Mesenchymal stem cell (in vitro differentiated cells and primary cell): ENCODE measurements around the gene CCAR1.
"Not testable (repeated sequence)": the region's sequence is repeated elsewhere in the genome, so short reads cannot be mapped to it uniquely, and the experiment has no call there.

ENCODE experiments used
- DNase-seq: peaks from one replicate; pipeline ENCODE4 v3.0.0-alpha.2; 2013
- H2AFZ ChIP-seq: one replicate; pipeline ENCODE4 v1.6.1; 2013; ENCODE audit warnings: low read depth, mild to moderate bottlenecking, control low read depth, inconsistent platforms, low read length, moderate library complexity
- H2AK5ac ChIP-seq: 2 replicates; pipeline ENCODE4 v1.6.1; 2013; ENCODE audit warnings: low read length, moderate library complexity, mild to moderate bottlenecking, inconsistent platforms; ENCODE audit not compliant: severe bottlenecking
- H2BK120ac ChIP-seq: one replicate; pipeline ENCODE4 v1.6.1; 2013; ENCODE audit warnings: low read depth, mild to moderate bottlenecking, inconsistent platforms, low read length, moderate library complexity
- H2BK12ac ChIP-seq, 2 experiments: one replicate each; pipeline ENCODE4 v1.6.1; 2013; ENCODE audit warnings: inconsistent platforms in 2 of 2, low read length in 2 of 2, mild to moderate bottlenecking in 2 of 2, moderate library complexity in 2 of 2, control low read depth in 1 of 2
- H2BK15ac ChIP-seq: one replicate; pipeline ENCODE4 v1.6.1; 2013; ENCODE audit warnings: mild to moderate bottlenecking, low read depth, inconsistent platforms; ENCODE audit not compliant: poor library complexity, severe bottlenecking
- H2BK5ac ChIP-seq: 2 replicates; pipeline ENCODE4 v1.6.1; 2013; ENCODE audit warnings: low read depth, mild to moderate bottlenecking, low read length, control low read depth, inconsistent platforms; ENCODE audit not compliant: poor library complexity, severe bottlenecking
- H3K14ac ChIP-seq, 2 experiments: one replicate each; pipeline ENCODE4 v1.6.1; 2013; ENCODE audit warnings: inconsistent platforms in 2 of 2, low read length in 2 of 2, control low read depth in 1 of 2, mild to moderate bottlenecking in 1 of 2, moderate library complexity in 1 of 2
- H3K18ac ChIP-seq, 2 experiments: one replicate each; pipeline ENCODE4 v1.6.1; 2013; ENCODE audit warnings: inconsistent platforms in 2 of 2, low read length in 2 of 2, control low read depth in 1 of 2, low read depth in 1 of 2, mild to moderate bottlenecking in 1 of 2
- H3K23ac ChIP-seq, 2 experiments: one replicate each; pipeline ENCODE4 v1.6.1; 2013; ENCODE audit warnings: inconsistent platforms in 2 of 2, low read length in 2 of 2, mild to moderate bottlenecking in 2 of 2, moderate library complexity in 2 of 2, control low read depth in 1 of 2
- H3K27ac ChIP-seq: 2 replicates; pipeline ENCODE4 v1.5.1; 2013; ENCODE audit warnings: mild to moderate bottlenecking, moderate library complexity, low read length, control low read depth, inconsistent platforms; ENCODE audit not compliant: poor library complexity, severe bottlenecking
- H3K27me3 ChIP-seq, 2 experiments: 2 replicates each; pipeline versions ENCODE4 v1.6.1 to v1.7.0; 2013; ENCODE audit warnings: low read length in 2 of 2, mild to moderate bottlenecking in 2 of 2, moderate library complexity in 2 of 2, control low read depth in 1 of 2, inconsistent platforms in 1 of 2; ENCODE audit not compliant: control insufficient read depth in 1 of 2, insufficient read depth in 1 of 2
- H3K36me3 ChIP-seq, 2 experiments: 2 replicates each; pipeline versions ENCODE4 v1.6.1 to v1.7.0; 2013; ENCODE audit warnings: low read length in 2 of 2, control low read depth in 1 of 2, inconsistent platforms in 1 of 2, low read depth in 1 of 2, mild to moderate bottlenecking in 1 of 2; ENCODE audit not compliant: insufficient read depth in 2 of 2, control insufficient read depth in 1 of 2
- H3K4ac ChIP-seq, 2 experiments: one replicate each; pipeline ENCODE4 v1.6.1; 2013; ENCODE audit warnings: inconsistent platforms in 2 of 2, low read length in 2 of 2, mild to moderate bottlenecking in 2 of 2, moderate library complexity in 2 of 2, control low read depth in 1 of 2, low read depth in 1 of 2
- H3K4me1 ChIP-seq: 2 replicates; pipeline ENCODE4 v1.6.1; 2013; ENCODE audit warnings: low read depth, low read length, control low read depth; ENCODE audit not compliant: control insufficient read depth, insufficient read depth
- H3K4me2 ChIP-seq: 2 replicates; pipeline ENCODE4 v1.6.1; 2013; ENCODE audit warnings: low read length, mild to moderate bottlenecking, inconsistent platforms; ENCODE audit not compliant: poor library complexity, severe bottlenecking
- H3K4me3 ChIP-seq, 2 experiments: 2 replicates each; pipeline versions ENCODE4 v1.5.1 to v1.7.0; 2013; ENCODE audit warnings: low read length in 2 of 2, mild to moderate bottlenecking in 2 of 2, control low read depth in 1 of 2, low read depth in 1 of 2; ENCODE audit not compliant: insufficient read depth in 1 of 2
- H3K79me1 ChIP-seq: replicated peaks from 2 replicates; pipeline ENCODE4 v1.6.1; 2013; ENCODE audit warnings: mild to moderate bottlenecking, control low read depth, low read length, inconsistent platforms; ENCODE audit not compliant: poor library complexity, severe bottlenecking
- H3K9ac ChIP-seq: 2 replicates; pipeline ENCODE4 v1.7.0; 2013; ENCODE audit warnings: mild to moderate bottlenecking, low read length, moderate library complexity
- H3K9me3 ChIP-seq: 2 replicates; pipeline ENCODE4 v1.7.0; 2013; ENCODE audit warnings: mild to moderate bottlenecking, low read length; ENCODE audit not compliant: control insufficient read depth
- H4K8ac ChIP-seq: one replicate; pipeline ENCODE4 v1.6.1; 2013; ENCODE audit warnings: inconsistent platforms, mild to moderate bottlenecking, low read length, moderate library complexity
- H4K91ac ChIP-seq: one replicate; pipeline ENCODE4 v1.6.1; 2013; ENCODE audit warnings: mild to moderate bottlenecking, low read length, inconsistent platforms
- WGBS: methylation state at CpG from one replicate; pipeline ENCODE4 v1.1.7; 2013; ENCODE audit warnings: mixed read lengths; 5-methylcytosine and 5-hydroxymethylcytosine counted together

CCAR1 gene

GRCh38 chr10:68812420-68812819 lies 91.4 kb downstream of the CCAR1 start:
- WGBS, result 86% methylated on average over 4 of the region's 4 CpGs
- no peak overlapping the region for H2BK12ac ChIP-seq
- H3K4me2 ChIP-seq, result no peak overlapping the region
- no peak overlapping the region for H3K14ac ChIP-seq
- H3K27ac ChIP-seq, result no peak overlapping the region
- no peak overlapping the region for H3K18ac ChIP-seq
- no peak overlapping the region for H2AFZ ChIP-seq
- H2BK15ac ChIP-seq, result no peak overlapping the region
- H3K23ac ChIP-seq, result no peak overlapping the region
- no peaks in the 10 kb centered on the region for H3K36me3 ChIP-seq
- H3K27me3 ChIP-seq, result peaks cover 0 to 4% of the 10 kb centered on the region in 2 experiments
- H2BK120ac ChIP-seq, result no peak overlapping the region
- H4K91ac ChIP-seq, result no peak overlapping the region
- H3K4me3 ChIP-seq, result no peak overlapping the region
- no peak overlapping the region for H3K4ac ChIP-seq
- no peak for DNase-seq
- no peaks in the 10 kb centered on the region for H3K4me1 ChIP-seq
- no peaks in the 10 kb centered on the region for H3K79me1 ChIP-seq
- H2AK5ac ChIP-seq, result no peak overlapping the region
- H3K9ac ChIP-seq, result no peak overlapping the region
- no peaks in the 10 kb centered on the region for H3K9me3 ChIP-seq
- no peak overlapping the region for H2BK5ac ChIP-seq
- no peak overlapping the region for H4K8ac ChIP-seq

GRCh38 chr10:68813559-68813958 lies 92.5 kb downstream of the CCAR1 start:
- H3K79me1 ChIP-seq, result no peaks in the 10 kb centered on the region
- no peak overlapping the region for H2BK12ac ChIP-seq
- H3K27ac ChIP-seq, result no peak overlapping the region
- no peak overlapping the region for H4K8ac ChIP-seq
- no peak overlapping the region for H3K4me2 ChIP-seq
- no peaks in the 10 kb centered on the region for H3K36me3 ChIP-seq
- no peak overlapping the region for H3K9ac ChIP-seq
- H3K14ac ChIP-seq, result no peak overlapping the region
- H2AFZ ChIP-seq, result no peak overlapping the region
- no peaks in the 10 kb centered on the region for H3K9me3 ChIP-seq
- H3K4me3 ChIP-seq, result no peak overlapping the region
- no peak overlapping the region for H3K18ac ChIP-seq
- no peaks in the 10 kb centered on the region for H3K4me1 ChIP-seq
- H4K91ac ChIP-seq, result no peak overlapping the region
- peaks cover 0 to 5% of the 10 kb centered on the region in 2 experiments for H3K27me3 ChIP-seq
- H3K23ac ChIP-seq, result no peak overlapping the region
- no peak overlapping the region for H2BK15ac ChIP-seq
- H2BK120ac ChIP-seq, result no peak overlapping the region
- no peak overlapping the region for H2AK5ac ChIP-seq
- H3K4ac ChIP-seq, result no peak overlapping the region
- no peak overlapping the region for H2BK5ac ChIP-seq
- DNase-seq, result no peak

GRCh38 chr10:68816796-68817412 lies 95.9 kb downstream of the CCAR1 start:
- no peak overlapping the region for H3K27ac ChIP-seq
- no peak overlapping the region for H3K9ac ChIP-seq
- H3K36me3 ChIP-seq, result no peaks in the 10 kb centered on the region
- H3K27me3 ChIP-seq, result peaks cover 0 to 5% of the 10 kb centered on the region in 2 experiments
- H3K79me1 ChIP-seq, result no peaks in the 10 kb centered on the region
- DNase-seq, result no peak
- no peak overlapping the region for H2BK5ac ChIP-seq
- no peaks in the 10 kb centered on the region for H3K4me1 ChIP-seq
- H2AFZ ChIP-seq, result no peak overlapping the region
- no peak overlapping the region for H3K18ac ChIP-seq
- no peak overlapping the region for H2BK15ac ChIP-seq
- no peak overlapping the region for H4K8ac ChIP-seq
- no peak overlapping the region for H3K14ac ChIP-seq
- no peak overlapping the region for H4K91ac ChIP-seq
- no peak overlapping the region for H2AK5ac ChIP-seq
- H3K4me2 ChIP-seq, result no peak overlapping the region
- H3K9me3 ChIP-seq, result no peaks in the 10 kb centered on the region
- no peak overlapping the region for H3K4me3 ChIP-seq
- H3K23ac ChIP-seq, result no peak overlapping the region
- WGBS, result 66% methylated on average over 3 of the region's 4 CpGs
- H2BK12ac ChIP-seq, result no peak overlapping the region
- no peak overlapping the region for H3K4ac ChIP-seq
- H2BK120ac ChIP-seq, result no peak overlapping the region

- not testable (repeated sequence) for H3K9ac ChIP-seq, H3K23ac ChIP-seq, H2AK5ac ChIP-seq, H3K4ac ChIP-seq, H4K8ac ChIP-seq, H3K9me3 ChIP-seq, H3K79me1 ChIP-seq, DNase-seq, H3K4me3 ChIP-seq, H4K91ac ChIP-seq, H3K27ac ChIP-seq, H2AFZ ChIP-seq, H2BK15ac ChIP-seq, H3K4me2 ChIP-seq, H2BK120ac ChIP-seq, H3K36me3 ChIP-seq, H3K14ac ChIP-seq, H2BK12ac ChIP-seq, H3K4me1 ChIP-seq, H2BK5ac ChIP-seq, H3K18ac ChIP-seq
- peaks cover 0 to 16% of the 10 kb centered on the region in 2 experiments for H3K27me3 ChIP-seq
- 83% methylated on average over 1 of the region's 1 CpG for WGBS
Observed at GRCh38 chr10:68820359-68820758, 99.3 kb downstream of the CCAR1 start.
